Testis (tissue), 2 donors: ENCODE measurements around the gene SPTLC2.

Experiments used
- POLR2A ChIP-seq: fragments of 450-650 bp; IDR thresholded peaks from one replicate; pipeline ENCODE4 v1.6.1; 2017; ENCODE audit warnings: antibody characterized with exemption, mild to moderate bottlenecking, moderate library complexity
- TF ChIP-seq, protein P1 (sequence below), 3 experiments: fragments of 450-650 bp in 2 of 3; fragments of 200-600 bp in 1 of 3; sonication (generic) in 1 of 3; IDR thresholded peaks; one replicate each; pipeline ENCODE4 v1.5.1; 2016 to 2019; ENCODE audit warnings: antibody characterized with exemption in 3 of 3, mild to moderate bottlenecking in 2 of 3, moderate library complexity in 1 of 3

DNA sequence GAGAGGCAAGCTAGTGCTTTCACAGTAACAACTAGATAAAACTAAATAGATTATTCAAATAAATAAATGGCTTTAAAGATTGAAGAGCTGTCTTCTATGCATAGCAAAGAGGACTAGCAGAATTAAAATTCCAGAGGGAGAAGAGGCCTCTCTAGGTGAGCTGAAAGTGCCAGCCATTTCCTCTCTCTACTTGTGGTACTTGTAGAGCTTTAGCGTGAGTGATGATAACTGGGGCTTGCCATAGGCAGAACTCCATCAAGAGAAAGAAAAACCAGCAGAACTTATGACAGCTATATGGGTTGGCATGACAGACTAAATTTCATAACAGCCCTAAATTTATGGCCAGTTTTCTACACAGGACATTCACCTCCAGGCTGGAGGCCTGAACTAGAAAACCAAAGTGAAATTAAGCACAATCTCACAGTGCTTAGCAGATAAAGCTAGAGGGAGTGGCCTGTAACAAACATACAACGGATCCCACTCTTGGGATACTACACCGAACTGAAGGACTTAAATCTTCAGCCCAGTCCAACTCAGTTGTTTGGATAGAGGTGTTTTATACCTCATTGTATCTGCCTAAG, 11.0 kb downstream of the SPTLC2 start:
- TF ChIP-seq, protein P1, sequence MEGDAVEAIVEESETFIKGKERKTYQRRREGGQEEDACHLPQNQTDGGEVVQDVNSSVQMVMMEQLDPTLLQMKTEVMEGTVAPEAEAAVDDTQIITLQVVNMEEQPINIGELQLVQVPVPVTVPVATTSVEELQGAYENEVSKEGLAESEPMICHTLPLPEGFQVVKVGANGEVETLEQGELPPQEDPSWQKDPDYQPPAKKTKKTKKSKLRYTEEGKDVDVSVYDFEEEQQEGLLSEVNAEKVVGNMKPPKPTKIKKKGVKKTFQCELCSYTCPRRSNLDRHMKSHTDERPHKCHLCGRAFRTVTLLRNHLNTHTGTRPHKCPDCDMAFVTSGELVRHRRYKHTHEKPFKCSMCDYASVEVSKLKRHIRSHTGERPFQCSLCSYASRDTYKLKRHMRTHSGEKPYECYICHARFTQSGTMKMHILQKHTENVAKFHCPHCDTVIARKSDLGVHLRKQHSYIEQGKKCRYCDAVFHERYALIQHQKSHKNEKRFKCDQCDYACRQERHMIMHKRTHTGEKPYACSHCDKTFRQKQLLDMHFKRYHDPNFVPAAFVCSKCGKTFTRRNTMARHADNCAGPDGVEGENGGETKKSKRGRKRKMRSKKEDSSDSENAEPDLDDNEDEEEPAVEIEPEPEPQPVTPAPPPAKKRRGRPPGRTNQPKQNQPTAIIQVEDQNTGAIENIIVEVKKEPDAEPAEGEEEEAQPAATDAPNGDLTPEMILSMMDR (IDR thresholded peaks at IDR 0.05): no peak
- no peak for TF ChIP-seq POLR2A
